ENCODE measurements around the gene STRN3.
"Not testable (repeated sequence)": the region's sequence is repeated elsewhere in the genome, so short reads cannot be mapped to it uniquely, and the experiment has no call there.

STRN3 gene

GRCh38 chr14:30980106-30980704, 46.0 kb downstream of the STRN3 start:
- not testable (repeated sequence) for H3K4me3 ChIP-seq
- peak overlapping the region in 1 of 21 experiments; percentile 30 for H3K27ac ChIP-seq

- Histone ChIP-seq H3K4me3 (no peak overlapping the region), H3K27ac (no peak overlapping the region)
These were observed 48.4 kb downstream of the STRN3 start for GRCh38 chr14:30977752-30978151.

GRCh38 chr14:30974628-30975027, 51.6 kb downstream of the STRN3 start:
- no peak overlapping the region for H3K27ac ChIP-seq
- no peak overlapping the region for H3K4me3 ChIP-seq

GRCh38 chr14:30972882-30973582, 53.1 kb downstream of the STRN3 start:
- H3K27ac ChIP-seq = no peak overlapping the region
- H3K4me3 ChIP-seq = no peak overlapping the region

GRCh38 chr14:30972036-30972732, 54.0 kb downstream of the STRN3 start:
- H3K4me3 ChIP-seq, H3K27ac ChIP-seq: not testable (repeated sequence)

GRCh38 chr14:30971586-30971985, 54.6 kb downstream of the STRN3 start:
- Histone ChIP-seq H3K4me3 (no peak overlapping the region), H3K27ac (no peak overlapping the region)

GRCh38 chr14:30969796-30970195, 56.4 kb downstream of the STRN3 start:
- not testable (repeated sequence) for H3K4me3 ChIP-seq, H3K27ac ChIP-seq

- not testable (repeated sequence) for H3K4me3 ChIP-seq, H3K27ac ChIP-seq
These were observed 58.6 kb downstream of the STRN3 start for GRCh38 chr14:30967364-30968098.

GRCh38 chr14:30966415-30967363, 59.5 kb downstream of the STRN3 start:
- Histone ChIP-seq H3K27ac (peak overlapping the region in 1 of 21 experiments; percentile 7), H3K4me3 (no peak overlapping the region)

- H3K4me3 ChIP-seq = not testable (repeated sequence)
- peak overlapping the region in 2 of 21 experiments; percentile 7 to 10 for H3K27ac ChIP-seq
These were observed 60.3 kb downstream of the STRN3 start for GRCh38 chr14:30965861-30966260.

GRCh38 chr14:30962537-30962936, 63.6 kb downstream of the STRN3 start:
- H3K4me3 ChIP-seq = not testable (repeated sequence)
- peak overlapping the region in 1 of 21 experiments; percentile 29 for H3K27ac ChIP-seq

GRCh38 chr14:30961330-30961729, 64.8 kb downstream of the STRN3 start:
- H3K27ac ChIP-seq = peak overlapping the region in 1 of 21 experiments; percentile 29
- H3K4me3 ChIP-seq = no peak overlapping the region

GRCh38 chr14:30960216-30960615, 66.0 kb downstream of the STRN3 start:
- no peak overlapping the region for H3K27ac ChIP-seq
- H3K4me3 ChIP-seq = no peak overlapping the region

- Histone ChIP-seq H3K27ac (no peak overlapping the region), H3K4me3 (no peak overlapping the region)
These were observed 67.4 kb downstream of the STRN3 start for GRCh38 chr14:30958555-30959407.

- no peak overlapping the region for H3K27ac ChIP-seq
- H3K4me3 ChIP-seq = no peak overlapping the region
These were observed 68.3 kb downstream of the STRN3 start for GRCh38 chr14:30957813-30958370.

- H3K27ac ChIP-seq = no peak overlapping the region
- no peak overlapping the region for H3K4me3 ChIP-seq
These were observed 76.5 kb downstream of the STRN3 start for GRCh38 chr14:30949651-30950050.

- H3K4me3 ChIP-seq = no peak overlapping the region
These were observed 82.5 kb downstream of the STRN3 start for GRCh38 chr14:30943694-30944093.

GRCh38 chr14:30940886-30941285, 85.3 kb downstream of the STRN3 start:
- no peak overlapping the region for H3K4me3 ChIP-seq
- no peak overlapping the region for H3K27ac ChIP-seq

More at GRCh38 chr14:30943694-30944093, 82.5 kb downstream of the STRN3 start:
- H3K27ac ChIP-seq = no peak overlapping the region
